Stimulated activated memory B cell treated with anti-CD40 and anti-IgM and Interleukin-4, amounts not matched to agents 10 μg/mL and 1 μg/mL and 100 μg/mL, for 72 hours (primary cell): ENCODE measurements around the gene LY6G5C.

ENCODE experiments used
- ATAC-seq: fragments of 150-1000 bp; cut with Tn5 transposase; 2 replicates; pipeline ENCODE4 v1.10.0; 2021
- H3K27ac Mint-ChIP-seq: one replicate; pipeline ENCODE4 v1.8.0; 2022; ENCODE audit warnings: mild to moderate bottlenecking, mixed read lengths
- H3K27me3 Mint-ChIP-seq: one replicate; pipeline ENCODE4 v1.8.0; 2022; ENCODE audit warnings: mixed read lengths
- H3K36me3 Mint-ChIP-seq: one replicate; pipeline ENCODE4 v1.8.0; 2022; ENCODE audit warnings: mixed read lengths
- H3K4me1 Mint-ChIP-seq: one replicate; pipeline ENCODE4 v1.8.0; 2022; ENCODE audit warnings: mixed read lengths
- H3K4me3 Mint-ChIP-seq: one replicate; pipeline ENCODE4 v1.8.0; 2022; ENCODE audit warnings: mild to moderate bottlenecking, moderate library complexity, mixed read lengths
- H3K9me3 Mint-ChIP-seq: one replicate; pipeline ENCODE4 v1.8.0; 2022; ENCODE audit warnings: mixed read lengths

LY6G5C gene

GRCh38 chr6:31631209-31631608, 49.7 kb downstream of the LY6G5C start:
- no peak for ATAC-seq
- peaks cover 92% of the 10 kb centered on the region for H3K36me3 Mint-ChIP-seq
- H3K27me3 Mint-ChIP-seq, result no peaks in the 10 kb centered on the region
- H3K27ac Mint-ChIP-seq, result peak overlapping the region; percentile 25
- H3K4me1 Mint-ChIP-seq, result peaks cover 6% of the 10 kb centered on the region
- no peak overlapping the region for H3K4me3 Mint-ChIP-seq
- no peaks in the 10 kb centered on the region for H3K9me3 Mint-ChIP-seq

DNA sequence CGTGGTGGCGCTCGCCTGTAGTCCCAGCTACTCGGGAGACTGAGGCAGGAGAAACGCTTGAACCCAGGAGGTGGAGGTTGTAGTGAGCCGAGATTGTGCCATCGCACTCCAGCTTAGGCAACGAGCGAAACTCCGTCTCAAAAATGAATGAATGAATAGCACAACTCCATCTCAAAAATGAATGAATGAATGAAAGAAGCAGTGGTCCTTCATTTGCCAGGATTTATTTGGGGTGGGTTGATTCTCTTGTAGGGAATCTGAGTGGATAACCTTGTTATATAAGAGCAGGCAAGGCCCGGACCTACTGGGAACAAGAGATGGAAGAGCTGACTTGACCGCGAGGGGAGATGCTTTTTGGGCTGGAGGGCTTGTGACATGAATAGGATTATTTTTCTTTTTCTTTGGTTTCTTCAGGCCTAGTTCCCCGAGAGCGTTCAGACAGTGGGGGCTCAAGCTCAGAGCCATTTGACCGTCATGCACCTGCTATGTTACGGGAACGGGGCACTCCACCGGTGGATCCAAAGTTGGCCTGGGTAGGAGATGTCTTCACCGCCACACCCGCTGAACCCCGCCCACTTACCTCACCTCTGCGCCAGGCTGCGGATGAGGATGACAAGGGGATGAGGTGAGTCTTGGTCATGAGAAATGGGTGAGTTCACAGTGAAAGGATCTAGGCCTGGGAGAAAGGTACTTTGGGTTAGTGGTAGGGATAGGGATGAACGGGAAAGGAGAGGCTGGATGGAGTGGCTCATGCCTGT, 50.5 kb downstream of the LY6G5C start:
- H3K27ac Mint-ChIP-seq, result peak overlapping the region; percentile 25
- H3K36me3 Mint-ChIP-seq, result peaks cover 95% of the 10 kb centered on the region
- H3K9me3 Mint-ChIP-seq, result no peaks in the 10 kb centered on the region

GRCh38 chr6:31629014-31629413, 51.9 kb downstream of the LY6G5C start:
- no peaks in the 10 kb centered on the region for H3K27me3 Mint-ChIP-seq
- H3K9me3 Mint-ChIP-seq, result no peaks in the 10 kb centered on the region
- peaks cover 6% of the 10 kb centered on the region for H3K4me1 Mint-ChIP-seq
- H3K36me3 Mint-ChIP-seq, result peaks cover 89% of the 10 kb centered on the region
- no peak overlapping the region for H3K4me3 Mint-ChIP-seq
- H3K27ac Mint-ChIP-seq, result no peak overlapping the region
- no peak for ATAC-seq

More for the DNA sequence above, 50.5 kb downstream of the LY6G5C start:
- peaks cover 6% of the 10 kb centered on the region for H3K4me1 Mint-ChIP-seq
- H3K27me3 Mint-ChIP-seq, result no peaks in the 10 kb centered on the region
- ATAC-seq, result no peak
- H3K4me3 Mint-ChIP-seq, result no peak overlapping the region

DNA sequence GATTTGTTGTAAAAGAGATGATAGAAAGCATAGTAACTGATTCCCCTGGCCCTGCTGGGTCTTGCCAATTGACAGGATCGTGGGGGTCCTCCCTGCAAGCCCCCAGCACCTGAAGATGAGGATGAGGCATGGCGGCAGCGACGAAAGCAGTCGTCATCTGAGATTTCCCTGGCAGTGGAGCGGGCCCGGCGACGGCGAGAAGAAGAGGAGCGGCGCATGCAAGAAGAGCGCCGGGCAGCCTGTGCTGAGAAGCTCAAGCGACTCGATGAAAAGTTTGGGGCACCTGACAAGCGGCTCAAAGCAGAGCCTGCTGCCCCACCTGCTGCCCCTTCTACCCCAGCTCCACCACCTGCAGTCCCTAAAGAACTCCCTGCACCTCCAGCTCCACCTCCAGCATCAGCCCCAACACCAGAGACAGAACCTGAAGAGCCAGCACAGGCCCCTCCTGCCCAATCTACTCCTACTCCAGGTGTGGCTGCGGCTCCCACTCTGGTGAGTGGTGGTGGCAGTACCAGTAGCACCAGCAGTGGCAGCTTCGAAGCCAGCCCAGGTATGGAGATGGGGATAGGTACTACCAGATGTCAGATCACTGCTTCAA, 53.1 kb downstream of the LY6G5C start:
- H3K27ac Mint-ChIP-seq, result peak overlapping the region; percentile 1
- no peaks in the 10 kb centered on the region for H3K27me3 Mint-ChIP-seq
- no peaks in the 10 kb centered on the region for H3K9me3 Mint-ChIP-seq
- peaks cover 82% of the 10 kb centered on the region for H3K36me3 Mint-ChIP-seq
- no peak overlapping the region for H3K4me3 Mint-ChIP-seq
- no peak for ATAC-seq
- peaks cover 6% of the 10 kb centered on the region for H3K4me1 Mint-ChIP-seq

GRCh38 chr6:31626952-31627351, 53.9 kb downstream of the LY6G5C start:
- H3K4me1 Mint-ChIP-seq, result peaks cover 15% of the 10 kb centered on the region
- H3K4me3 Mint-ChIP-seq, result no peak overlapping the region
- peak overlapping the region; percentile 1 for H3K27ac Mint-ChIP-seq
- ATAC-seq, result no peak
- H3K27me3 Mint-ChIP-seq, result no peaks in the 10 kb centered on the region
- H3K9me3 Mint-ChIP-seq, result no peaks in the 10 kb centered on the region
- peaks cover 82% of the 10 kb centered on the region for H3K36me3 Mint-ChIP-seq
